SU-DHL-6 (cell line): ENCODE measurements around the gene KSR1.

Experiments
- CTCF ChIP-seq: fragments of 200-600 bp; sonication (generic); IDR thresholded peaks from one replicate; pipeline ENCODE4 v1.5.1; 2017; ENCODE audit warnings: antibody characterized with exemption, mild to moderate bottlenecking, low read length, moderate library complexity; ENCODE audit not compliant: insufficient read depth, poor library complexity, severe bottlenecking
- EZH2phosphoT487 ChIP-seq: fragments of 200-600 bp; sonication (generic), shearing (Covaris generic); conservative IDR thresholded peaks from 2 replicates; pipeline ENCODE4 v1.6.1; 2018; ENCODE audit warnings: mild to moderate bottlenecking, antibody characterized with exemption, low read length, moderate library complexity, mixed read lengths

- TF ChIP-seq EZH2phosphoT487 = no peak
- peak; percentile 70 for TF ChIP-seq CTCF
Observed at GRCh38 chr17:27569257-27569722, 113.0 kb downstream of the KSR1 start.
